ENCODE measurements around the gene HOATZ.
A peak's percentile ranks its signal among the peaks of the same experiment; 100 is the strongest.

The HOATZ gene

GRCh38 chr11:111572581-111572980 lies 58.0 kb downstream of the HOATZ start:
- H3K4me3 ChIP-seq = no peak overlapping the region
- TF ChIP-seq CTCF (IDR thresholded peaks at IDR 0.05) = no peak
- no peak overlapping the region for H3K27ac ChIP-seq
- H3K4me1 ChIP-seq = peaks cover 0 to 39% (median 5%) of the 10 kb centered on the region in 4 donors
- intact Hi-C loops (cut with DNase I; ENCODE audit: low total_unique reads) = no loop called here
- H3K9me3 ChIP-seq = no peaks in the 10 kb centered on the region
- no peaks in the 10 kb centered on the region for H3K36me3 ChIP-seq
- DNase-seq = no peak
- H3K27me3 ChIP-seq = no peaks in the 10 kb centered on the region

GRCh38 chr11:111573821-111574249 lies 59.3 kb downstream of the HOATZ start:
- Histone ChIP-seq H3K4me1 (peaks cover 0 to 39% (median 5%) of the 10 kb centered on the region in 4 donors), H3K27me3 (no peaks in the 10 kb centered on the region), H3K9me3 (no peaks in the 10 kb centered on the region), H3K27ac (peak overlapping the region; percentile 47 to 67), H3K4me3 (peak overlapping the region; percentile 9 to 35), H3K36me3 (no peaks in the 10 kb centered on the region)
- no peak for DNase-seq
- intact Hi-C loops (cut with DNase I; ENCODE audit: low total_unique reads) = no loop called here
- TF ChIP-seq CTCF (IDR thresholded peaks at IDR 0.05) = no peak

GRCh38 chr11:111574373-111575225 lies 60.0 kb downstream of the HOATZ start:
- TF ChIP-seq CTCF (IDR thresholded peaks at IDR 0.05) = no peak
- intact Hi-C loops (cut with DNase I; ENCODE audit: low total_unique reads) = no loop called here
- DNase-seq = no peak
- Histone ChIP-seq H3K4me1 (peaks cover 0 to 37% (median 5%) of the 10 kb centered on the region in 4 donors), H3K9me3 (no peaks in the 10 kb centered on the region), H3K27me3 (no peaks in the 10 kb centered on the region), H3K27ac (peak overlapping the region; percentile 47 to 67), H3K4me3 (peak overlapping the region; percentile 9 to 35), H3K36me3 (no peaks in the 10 kb centered on the region)

GRCh38 chr11:111575740-111576139 lies 61.2 kb downstream of the HOATZ start:
- H3K27ac ChIP-seq = no peak overlapping the region
- no peaks in the 10 kb centered on the region for H3K36me3 ChIP-seq
- no peaks in the 10 kb centered on the region for H3K27me3 ChIP-seq
- H3K9me3 ChIP-seq = no peaks in the 10 kb centered on the region
- H3K4me3 ChIP-seq = no peak overlapping the region
- TF ChIP-seq CTCF (IDR thresholded peaks at IDR 0.05) = no peak
- no peak for DNase-seq
- intact Hi-C loops (cut with DNase I; ENCODE audit: low total_unique reads) = no loop called here
- H3K4me1 ChIP-seq = peaks cover 0 to 29% (median 5%) of the 10 kb centered on the region in 4 donors

DNA sequence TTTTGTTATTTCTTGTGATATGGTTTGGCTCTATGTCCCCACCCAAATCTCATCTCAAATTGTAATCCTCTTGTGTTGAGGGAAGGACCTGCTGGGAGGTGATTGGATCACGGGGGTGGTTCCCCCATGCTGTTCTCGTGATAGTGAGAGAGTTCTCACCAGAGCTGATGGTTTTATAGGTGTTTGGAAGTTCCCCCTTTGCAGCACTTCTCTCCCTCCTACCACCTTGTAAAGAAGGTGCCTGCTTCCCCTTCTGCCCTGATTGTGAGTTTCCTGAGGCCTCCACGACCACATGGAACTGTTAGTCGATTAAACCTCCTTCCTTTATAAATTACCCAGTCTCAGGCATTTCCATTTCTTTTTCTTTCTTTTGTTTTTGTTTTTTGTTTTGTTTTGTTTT lies 63.2 kb downstream of the HOATZ start:
- intact Hi-C loops (cut with DNase I; ENCODE audit: low total_unique reads) = no loop called here
- no peak overlapping the region for H3K4me3 ChIP-seq
- no peaks in the 10 kb centered on the region for H3K27me3 ChIP-seq
- no peak for TF ChIP-seq CTCF (IDR thresholded peaks at IDR 0.05)
- H3K36me3 ChIP-seq = no peaks in the 10 kb centered on the region
- DNase-seq = no peak
- peaks cover 0 to 23% (median 6%) of the 10 kb centered on the region in 4 donors for H3K4me1 ChIP-seq
- H3K9me3 ChIP-seq = no peaks in the 10 kb centered on the region
- no peak overlapping the region for H3K27ac ChIP-seq
